GM23248 (cell line): Measurements from ENCODE around the gene DICER1. TPM values are rescaled to one million over a fixed set of nuclear protein-coding genes. Genes with fewer than 3 reads are reported as not detected.

Experiments used
- DNase-seq: peaks from one replicate; pipeline ENCODE4 v3.0.0-alpha.2; 2015
- H2AFZ ChIP-seq: fragments of 200-600 bp; sonication (generic); 2 replicates; pipeline ENCODE4 v1.6.1; 2016; ENCODE audit warnings: antibody characterized with exemption
- H3F3A ChIP-seq: fragments of 200-600 bp; sonication (generic); 2 replicates; pipeline ENCODE4 v1.6.1; 2016; ENCODE audit warnings: mild to moderate bottlenecking, antibody characterized with exemption, mixed run types; ENCODE audit not compliant: insufficient read depth
- H3K27ac ChIP-seq: fragments of 200-600 bp; sonication (generic); 2 replicates; pipeline ENCODE4 v1.5.1; 2016; ENCODE audit warnings: mild to moderate bottlenecking
- H3K27me3 ChIP-seq: fragments of 200-600 bp; sonication (generic); replicated peaks from 2 replicates; pipeline ENCODE4 v1.6.1; 2016; ENCODE audit warnings: mild to moderate bottlenecking; ENCODE audit not compliant: insufficient read depth
- H3K36me3 ChIP-seq: fragments of 200-600 bp; sonication (generic); 2 replicates; pipeline ENCODE4 v1.6.1; 2016; ENCODE audit warnings: low read depth, mild to moderate bottlenecking
- H3K4me1 ChIP-seq: fragments of 200-600 bp; sonication (generic); 2 replicates; pipeline ENCODE4 v1.6.1; 2016; ENCODE audit warnings: mild to moderate bottlenecking; ENCODE audit not compliant: insufficient read depth
- H3K4me2 ChIP-seq: fragments of 200-600 bp; sonication (generic); one replicate; pipeline ENCODE4 v1.6.1; 2016; ENCODE audit warnings: mild to moderate bottlenecking; ENCODE audit not compliant: unreplicated experiment
- H3K4me3 ChIP-seq: fragments of 200-600 bp; sonication (generic); 2 replicates; pipeline ENCODE4 v1.5.1; 2016; ENCODE audit warnings: mild to moderate bottlenecking
- H3K79me2 ChIP-seq: fragments of 200-600 bp; sonication (generic); 2 replicates; pipeline ENCODE4 v1.6.1; 2016; ENCODE audit warnings: mild to moderate bottlenecking; ENCODE audit not compliant: insufficient read depth
- H3K9ac ChIP-seq: fragments of 200-600 bp; sonication (generic); 2 replicates; pipeline ENCODE4 v1.6.1; 2016; ENCODE audit warnings: mild to moderate bottlenecking
- H3K9me2 ChIP-seq: fragments of 200-600 bp; sonication (generic); 2 replicates; pipeline ENCODE4 v1.6.1; 2016; ENCODE audit warnings: mixed run types, mild to moderate bottlenecking, moderate library complexity; ENCODE audit not compliant: insufficient read depth
- H3K9me3 ChIP-seq: fragments of 200-600 bp; sonication (generic); one replicate; pipeline ENCODE4 v1.6.1; 2017; ENCODE audit warnings: low read depth
- H4K20me1 ChIP-seq: fragments of 200-600 bp; sonication (generic); 2 replicates; pipeline ENCODE4 v1.6.0; 2016; ENCODE audit not compliant: insufficient read depth
- EZH2 ChIP-seq: fragments of 200-600 bp; sonication (generic); IDR thresholded peaks from 2 replicates; pipeline ENCODE4 v1.6.1; 2018; ENCODE audit warnings: antibody characterized with exemption, mild to moderate bottlenecking; ENCODE audit not compliant: insufficient read depth, poor library complexity, severe bottlenecking
- EZH2phosphoT487 ChIP-seq: fragments of 200-600 bp; sonication (generic); IDR thresholded peaks from 2 replicates; pipeline ENCODE4 v1.6.1; 2018; ENCODE audit warnings: antibody characterized with exemption, moderate library complexity, mild to moderate bottlenecking, low read depth; ENCODE audit not compliant: insufficient read depth
- WGBS, 2 experiments: methylation state at CpG; one replicate each; pipeline ENCODE4 v1.1.6; 2015 to 2017; ENCODE audit warnings: low lambda C conversion rate in 2 of 2, low coverage in 1 of 2; ENCODE audit errors: missing lambda C conversion rate in 2 of 2; 5-methylcytosine and 5-hydroxymethylcytosine counted together
- in situ Hi-C: fragments of 300-500 bp; cut with MboI; formaldehyde crosslinking; loops from 2 replicates; pipeline ENCODE4 v1.15.0; 2020
- polyA plus RNA-seq: library from polyadenylated mRNA; unstranded; fragments of >200 nt; fragmentation: Nextera tagmentation; extraction: Ambion mirVana; gene quantifications from 2 replicates; pipeline ENCODE4 v1.2.1, GENCODE V29; 2016
- total RNA-seq: library from RNA; depleted of rRNA; stranded (reverse); fragments of >200 nt; shearing (Covaris generic); gene quantifications from 2 replicates; pipeline ENCODE4 v1.2.3, GENCODE V29; 2014

DICER1 gene
- total and polyA plus RNA-seq, 2 experiments from 2014 or later: 9.8 to 27.6 TPM

- Histone ChIP-seq H3K27me3 (no peaks in the 10 kb centered on the region), H3K9me2 (no peaks in the 10 kb centered on the region), H2AFZ (no peak overlapping the region), H3K9ac (no peak overlapping the region), H4K20me1 (no peaks in the 10 kb centered on the region), H3K27ac (no peak overlapping the region), H3K36me3 (no peaks in the 10 kb centered on the region), H3K9me3 (no peaks in the 10 kb centered on the region), H3K4me2 (no peak overlapping the region), H3K4me1 (no peaks in the 10 kb centered on the region), H3F3A (no peaks in the 10 kb centered on the region), H3K79me2 (no peaks in the 10 kb centered on the region), H3K4me3 (no peak overlapping the region)
- TF ChIP-seq EZH2: no peak
- in situ Hi-C loops: no loop called here
- DNase-seq: no peak
- 64 to 69% methylated on average over 7 of the region's 7 CpGs for WGBS, 2 experiments
Measured at GRCh38 chr14:95055318-95055717, 102.0 kb downstream of the DICER1 start.

DNA sequence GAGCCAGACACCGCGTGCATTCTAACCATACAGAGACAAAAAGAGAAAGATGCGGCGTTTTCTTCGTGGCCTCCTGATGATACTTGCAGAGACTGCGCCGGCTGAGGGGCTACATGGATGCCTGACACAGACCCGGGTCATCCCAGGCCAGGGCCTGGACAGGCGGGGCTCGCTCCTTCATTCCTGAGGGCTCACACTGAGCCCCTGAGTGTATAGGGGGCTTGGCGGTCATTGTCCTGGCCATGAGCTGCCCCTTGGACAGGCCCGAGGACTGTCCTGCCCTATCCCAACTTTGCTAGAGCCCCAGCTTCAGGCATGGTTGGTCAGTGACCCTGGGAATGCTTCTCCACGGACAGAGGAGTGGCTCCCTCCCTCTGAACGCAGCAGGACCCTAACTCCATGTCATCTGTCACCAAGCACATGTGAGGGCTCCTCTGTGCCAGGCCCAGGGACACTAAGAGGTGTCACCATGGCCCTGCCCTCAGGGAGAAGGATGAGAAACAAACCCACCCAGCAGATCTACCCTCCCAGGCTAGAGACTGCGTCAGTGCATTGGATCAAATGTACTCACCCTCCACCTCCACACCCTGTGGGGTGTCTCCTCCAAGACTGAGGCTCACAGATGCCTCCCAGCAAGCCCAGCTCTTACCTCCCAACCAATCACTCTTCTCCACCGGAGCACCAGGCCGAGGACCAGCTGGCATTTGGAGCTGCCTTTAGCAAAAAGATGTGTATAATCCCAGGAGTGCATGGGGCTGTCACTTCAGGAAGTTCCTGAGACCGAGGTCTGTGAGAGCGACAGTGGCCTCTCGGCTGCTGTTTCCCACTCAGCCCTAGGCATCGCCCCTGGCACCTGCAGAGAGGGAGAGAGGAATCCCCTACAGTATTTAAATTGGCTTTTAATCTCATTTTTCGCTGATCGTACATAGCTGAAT lies 102.7 kb downstream of the DICER1 start:
- no peaks in the 10 kb centered on the region for H3K9me2 ChIP-seq
- no peak for DNase-seq
- no peaks in the 10 kb centered on the region for H3F3A ChIP-seq
- in situ Hi-C loops: no loop called here
- TF ChIP-seq EZH2 (no peak), EZH2phosphoT487 (no peak)
- H3K27me3 ChIP-seq: no peaks in the 10 kb centered on the region
- no peak overlapping the region for H3K4me3 ChIP-seq
- no peaks in the 10 kb centered on the region for H3K4me1 ChIP-seq
- H4K20me1 ChIP-seq: no peaks in the 10 kb centered on the region
- H3K79me2 ChIP-seq: no peaks in the 10 kb centered on the region
- H2AFZ ChIP-seq: no peak overlapping the region
- no peaks in the 10 kb centered on the region for H3K36me3 ChIP-seq
- H3K9me3 ChIP-seq: no peaks in the 10 kb centered on the region
- no peak overlapping the region for H3K9ac ChIP-seq
- H3K4me2 ChIP-seq: no peak overlapping the region
- WGBS, 2 experiments: 70 to 71% methylated on average over 23 of the region's 23 CpGs
- H3K27ac ChIP-seq: no peak overlapping the region

- H3K27ac ChIP-seq: no peak overlapping the region
- no peaks in the 10 kb centered on the region for H3K9me3 ChIP-seq
- no peaks in the 10 kb centered on the region for H3K9me2 ChIP-seq
- no peak for DNase-seq
- no peak overlapping the region for H3K4me2 ChIP-seq
- no peak overlapping the region for H2AFZ ChIP-seq
- no peak overlapping the region for H3K4me3 ChIP-seq
- 60 to 63% methylated on average over 14 of the region's 14 CpGs for WGBS, 2 experiments
- H3K9ac ChIP-seq: no peak overlapping the region
- H4K20me1 ChIP-seq: no peaks in the 10 kb centered on the region
- TF ChIP-seq EZH2: no peak
- H3K36me3 ChIP-seq: no peaks in the 10 kb centered on the region
- no peaks in the 10 kb centered on the region for H3K79me2 ChIP-seq
- no peaks in the 10 kb centered on the region for H3K4me1 ChIP-seq
- in situ Hi-C loops: no loop called here
- H3K27me3 ChIP-seq: no peaks in the 10 kb centered on the region
- H3F3A ChIP-seq: no peaks in the 10 kb centered on the region
Measured at GRCh38 chr14:95052016-95052585, 105.2 kb downstream of the DICER1 start.

DNA sequence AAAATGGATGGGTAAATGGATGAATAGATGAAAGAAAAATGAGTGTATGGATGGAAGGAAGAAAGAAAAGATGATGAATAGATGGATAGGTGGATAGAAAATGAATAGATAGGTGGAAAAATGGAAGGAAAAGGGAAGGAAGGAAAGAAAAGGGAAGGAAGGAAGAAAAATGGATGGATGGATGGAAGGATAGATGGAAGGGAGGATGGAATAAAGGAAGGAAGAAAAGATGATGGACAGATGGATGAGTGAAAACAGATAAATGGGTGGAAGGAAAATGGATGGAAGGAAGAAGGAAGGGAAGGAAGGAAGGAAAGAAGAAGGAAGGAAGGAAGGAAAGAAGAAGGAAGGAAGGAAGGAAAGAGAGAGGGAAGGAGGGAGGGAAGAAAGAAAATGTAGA lies 107.4 kb downstream of the DICER1 start:
- Histone ChIP-seq H3K4me3 (no peak overlapping the region), H3K9ac (no peak overlapping the region), H3K27ac (no peak overlapping the region), H3K4me2 (no peak overlapping the region), H3K36me3 (no peaks in the 10 kb centered on the region), H2AFZ (no peak overlapping the region), H3K4me1 (no peaks in the 10 kb centered on the region), H3K9me2 (no peaks in the 10 kb centered on the region), H3F3A (no peaks in the 10 kb centered on the region), H3K27me3 (no peaks in the 10 kb centered on the region), H3K79me2 (no peaks in the 10 kb centered on the region), H4K20me1 (no peaks in the 10 kb centered on the region), H3K9me3 (no peaks in the 10 kb centered on the region)
- TF ChIP-seq EZH2 (no peak), EZH2phosphoT487 (no peak)
- DNase-seq: no peak
- in situ Hi-C loops: no loop called here
